HG02759 (cell line): Measurements from ENCODE around the gene PDC.

Experiments used
- ATAC-seq: cut with Tn5 transposase; IDR thresholded peaks from one replicate; pipeline ENCODE4 v1.9.1; 2021; ENCODE audit warnings: mild to moderate bottlenecking, moderate library complexity; ENCODE audit not compliant: unreplicated experiment

PDC gene

GRCh38 chr1:186461014-186461413, at the start of gene PDC:
TSS of gene PDC (minus strand) at chr1:186461114. CDS start at chr1:186449459, 11,655 bp downstream.
- no peak for ATAC-seq

- ATAC-seq = no peak
These were observed 42.3 kb upstream of the PDC start for GRCh38 chr1:186503190-186503589.

GRCh38 chr1:186502087-186502486, 41.2 kb upstream of the PDC start:
- peak; percentile 37 for ATAC-seq

- no peak for ATAC-seq
These were observed 39.9 kb upstream of the PDC start for GRCh38 chr1:186500804-186501203.

GRCh38 chr1:186499571-186499970, 38.7 kb upstream of the PDC start:
- ATAC-seq = no peak

- no peak for ATAC-seq
These were observed 37.9 kb upstream of the PDC start for GRCh38 chr1:186498695-186499389.

GRCh38 chr1:186498071-186498470, 37.2 kb upstream of the PDC start:
- no peak for ATAC-seq

GRCh38 chr1:186497651-186498050, 36.7 kb upstream of the PDC start:
- ATAC-seq = peak; percentile 46

- ATAC-seq = no peak
These were observed 35.4 kb upstream of the PDC start for GRCh38 chr1:186496171-186496851.

GRCh38 chr1:186494832-186495271, 33.9 kb upstream of the PDC start:
- ATAC-seq = no peak

GRCh38 chr1:186492531-186493291, 31.8 kb upstream of the PDC start:
- ATAC-seq = no peak

- no peak for ATAC-seq
These were observed 30.4 kb upstream of the PDC start for GRCh38 chr1:186491336-186491735.

GRCh38 chr1:186487163-186487562, 26.2 kb upstream of the PDC start:
- ATAC-seq = no peak

GRCh38 chr1:186486061-186486460, 25.1 kb upstream of the PDC start:
- no peak for ATAC-seq

- ATAC-seq = no peak
These were observed 22.6 kb upstream of the PDC start for GRCh38 chr1:186483561-186483960.

- ATAC-seq = peak; percentile 85
These were observed 21.8 kb upstream of the PDC start for GRCh38 chr1:186482661-186483255.

GRCh38 chr1:186481303-186481888, 20.5 kb upstream of the PDC start:
- no peak for ATAC-seq

- ATAC-seq = no peak
These were observed 18.2 kb upstream of the PDC start for GRCh38 chr1:186479162-186479561.

GRCh38 chr1:186476264-186477040, 15.5 kb upstream of the PDC start:
- no peak for ATAC-seq

- ATAC-seq = no peak
These were observed 13.3 kb upstream of the PDC start for GRCh38 chr1:186474208-186474607.
